ENCODE measurements around the gene INPP5D.
"Not testable (repeated sequence)": the region's sequence is repeated elsewhere in the genome, so short reads cannot be mapped to it uniquely, and the experiment has no call there.

Gene INPP5D

DNA sequence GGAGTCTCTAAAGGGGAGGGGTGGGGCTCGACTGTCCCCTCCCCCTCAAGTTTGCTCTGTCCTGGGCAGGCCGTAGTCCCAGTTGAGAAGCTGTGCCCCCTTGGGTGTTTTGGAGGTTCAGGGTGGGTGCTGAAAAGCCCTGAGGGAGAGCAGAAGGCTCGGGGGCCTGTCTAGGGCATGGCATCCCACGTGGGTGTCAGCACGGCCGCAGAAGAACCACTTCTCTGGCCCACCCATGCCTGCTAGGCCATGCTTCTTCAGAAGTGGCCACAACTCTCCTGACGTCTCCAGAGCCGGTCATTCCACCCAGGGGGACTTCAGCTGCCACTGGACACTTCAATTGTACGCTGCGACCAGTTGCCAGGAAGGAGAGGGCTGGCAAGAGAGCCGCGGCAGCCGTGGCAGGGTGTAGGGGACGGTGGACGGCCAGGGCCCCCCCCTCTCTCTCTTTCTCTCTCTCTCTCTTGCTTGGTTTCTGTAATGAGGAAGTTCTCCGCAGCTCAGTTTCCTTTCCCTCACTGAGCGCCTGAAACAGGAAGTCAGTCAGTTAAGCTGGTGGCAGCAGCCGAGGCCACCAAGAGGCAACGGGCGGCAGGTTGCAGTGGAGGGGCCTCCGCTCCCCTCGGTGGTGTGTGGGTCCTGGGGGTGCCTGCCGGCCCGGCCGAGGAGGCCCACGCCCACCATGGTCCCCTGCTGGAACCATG, at the start of gene INPP5D:
TSS of gene INPP5D (plus strand) at position 546 of the 704 bp plus-strand sequence. CDS start at position 683, 137 bp downstream.
- DNase-seq (ENCODE audit: low read depth in 2 of 2), result peak; percentile 49 to 50

DNA sequence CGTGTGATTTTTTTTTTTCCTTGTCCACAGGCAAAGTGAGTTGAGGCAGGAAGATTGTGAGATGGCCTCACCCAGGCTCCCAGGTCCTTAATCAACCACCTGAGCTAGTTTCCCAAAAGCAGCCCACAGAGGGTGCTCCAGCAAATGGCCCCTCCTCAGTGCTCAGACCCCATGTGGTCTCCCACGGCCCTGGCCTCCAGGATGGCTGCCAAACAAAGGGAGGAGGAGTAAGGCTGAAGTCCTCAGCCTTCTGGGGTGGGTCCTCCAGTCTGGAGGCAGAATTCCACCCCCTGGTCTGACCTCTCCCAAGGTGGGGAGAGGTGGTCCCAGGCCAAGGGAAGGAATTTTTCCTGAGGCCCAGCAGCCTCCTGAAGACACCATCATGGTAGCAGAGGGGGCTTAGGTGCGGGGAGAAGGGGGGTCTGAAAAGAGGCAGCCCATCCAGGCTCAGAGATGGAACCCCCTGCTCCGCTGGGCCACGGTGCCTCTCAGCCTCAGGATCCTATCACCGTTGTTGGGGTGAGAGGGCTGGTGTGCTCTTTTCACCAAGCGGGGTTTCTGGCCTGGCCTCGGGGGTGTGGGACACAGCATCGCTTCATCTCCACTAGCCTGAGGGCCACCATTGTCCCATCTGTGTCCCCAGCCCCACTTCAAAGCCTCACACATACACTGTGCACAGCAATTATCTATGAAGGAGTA, 49.4 kb upstream of the INPP5D start:
- no peak for DNase-seq (ENCODE audit: low read depth in 2 of 2)

DNA sequence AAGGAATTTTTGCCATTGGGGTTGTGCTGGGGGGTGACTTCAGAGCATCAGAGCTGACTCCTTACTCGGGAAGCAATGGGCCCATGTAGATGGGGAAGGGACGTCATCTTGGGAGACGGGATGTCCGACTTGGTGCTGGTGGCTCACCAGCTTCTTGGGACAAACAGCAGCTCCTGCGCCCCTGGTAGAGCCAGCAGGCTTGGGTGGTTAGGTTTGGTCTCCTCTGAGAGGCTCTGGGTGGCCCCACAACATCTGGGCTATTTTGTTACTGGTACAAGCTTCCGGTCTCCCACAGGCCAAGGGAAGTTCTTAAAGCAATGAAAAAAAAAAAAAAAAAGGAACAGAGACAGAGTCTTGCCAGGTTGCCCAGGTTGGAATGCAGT, 48.9 kb upstream of the INPP5D start:
- no peak for DNase-seq (ENCODE audit: low read depth in 2 of 2)

DNA sequence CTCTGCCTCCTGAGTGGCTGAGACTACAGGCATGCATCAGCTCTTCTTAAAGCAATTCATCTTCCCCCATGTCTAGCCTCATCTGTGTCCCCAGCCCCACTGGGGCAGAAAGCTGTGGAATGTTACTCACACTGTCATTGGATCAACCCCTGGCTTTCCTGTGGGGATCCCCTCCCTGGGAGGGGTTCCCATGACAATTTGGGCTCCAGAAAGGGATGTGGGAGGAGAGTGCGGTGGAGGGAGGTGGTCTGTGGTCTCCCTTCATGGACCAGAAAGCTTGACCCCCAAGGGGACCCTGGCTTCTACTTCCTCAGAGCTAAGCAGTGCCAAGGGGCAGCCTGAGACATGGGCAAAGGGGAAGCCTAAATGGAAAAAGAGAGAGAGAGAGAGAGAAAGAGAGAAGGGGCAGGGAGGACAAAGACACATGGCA, 48.4 kb upstream of the INPP5D start:
- DNase-seq (ENCODE audit: low read depth in 2 of 2), result no peak

DNA sequence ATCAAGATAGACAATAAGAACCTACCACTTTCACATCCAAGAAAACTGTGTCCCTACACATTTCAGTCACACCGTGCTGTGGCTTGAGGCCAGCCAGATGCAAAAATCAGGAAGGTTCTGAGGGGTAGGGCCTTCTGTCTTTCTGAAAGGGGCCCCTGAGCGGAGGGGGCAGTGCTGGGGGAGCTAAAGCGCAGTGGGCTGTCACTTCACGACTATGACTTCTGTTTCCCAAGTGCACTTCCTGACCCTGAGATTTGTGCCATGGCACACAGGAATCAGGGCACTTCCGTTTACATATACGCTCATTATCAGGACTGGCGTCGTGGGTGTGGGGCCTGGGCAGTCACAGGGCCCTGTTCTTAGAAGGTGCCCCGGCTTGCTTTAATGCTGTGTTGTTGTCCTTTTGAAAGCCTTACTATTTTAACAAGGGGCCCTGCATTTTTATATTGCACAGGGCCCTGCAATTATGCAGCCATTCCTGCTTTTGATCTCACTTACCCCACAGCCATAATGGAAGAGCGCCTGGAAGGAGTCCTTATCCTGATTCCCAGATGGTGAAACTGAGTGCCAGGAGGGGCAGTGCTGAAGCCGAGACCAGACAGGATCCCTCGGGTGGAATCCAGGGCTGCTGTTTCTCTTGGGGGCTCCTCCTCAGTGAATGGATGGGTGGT, 47.7 kb upstream of the INPP5D start:
- no peak for DNase-seq (ENCODE audit: low read depth in 2 of 2)

DNA sequence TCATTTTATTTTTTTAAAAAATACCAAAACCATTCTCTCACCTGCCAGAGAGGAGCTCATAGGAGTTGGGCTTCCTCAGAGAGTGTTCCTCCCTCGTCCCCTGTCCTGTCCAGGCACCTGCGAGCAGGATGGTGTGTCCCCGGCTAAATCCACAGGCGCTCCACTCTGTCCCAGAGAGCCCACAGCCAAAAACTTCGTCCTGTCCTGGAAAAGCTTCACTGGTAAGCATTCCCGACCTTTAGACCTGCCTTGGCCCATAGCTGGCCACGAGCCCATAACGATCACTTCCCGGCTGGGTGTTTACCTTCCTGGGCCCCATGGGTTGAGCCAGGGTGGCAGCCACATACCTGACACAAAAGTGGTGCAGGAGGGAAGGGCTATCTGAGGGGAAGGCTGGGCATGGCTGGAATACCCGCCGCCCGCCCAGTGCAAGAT, 47.1 kb upstream of the INPP5D start, which contains the start of gene NGEF:
TSS of gene NGEF (minus strand) at position 230 of the 435 bp plus-strand sequence. CDS start 38,366 bp downstream, outside the sequence.
- DNase-seq (ENCODE audit: low read depth in 2 of 2), result no peak

DNA sequence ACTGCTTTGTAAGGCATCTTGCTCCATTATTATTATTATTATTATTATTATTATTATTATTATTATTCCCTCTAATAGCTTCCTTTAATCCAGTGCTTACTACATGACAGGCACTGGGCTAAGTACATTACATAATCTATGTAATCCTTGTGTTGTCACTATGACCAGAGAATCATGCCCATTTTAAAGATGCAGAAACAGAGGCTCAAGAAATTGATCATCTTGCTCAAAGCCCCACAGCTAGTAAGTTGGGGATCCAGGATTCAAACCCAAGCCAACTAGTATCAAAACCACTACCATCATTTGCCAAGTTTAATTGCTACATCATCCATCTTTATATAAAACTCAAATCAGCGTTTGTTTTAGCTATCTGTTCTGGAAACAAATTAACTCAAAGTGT, 46.5 kb upstream of the INPP5D start:
- DNase-seq (ENCODE audit: low read depth in 2 of 2), result no peak

DNA sequence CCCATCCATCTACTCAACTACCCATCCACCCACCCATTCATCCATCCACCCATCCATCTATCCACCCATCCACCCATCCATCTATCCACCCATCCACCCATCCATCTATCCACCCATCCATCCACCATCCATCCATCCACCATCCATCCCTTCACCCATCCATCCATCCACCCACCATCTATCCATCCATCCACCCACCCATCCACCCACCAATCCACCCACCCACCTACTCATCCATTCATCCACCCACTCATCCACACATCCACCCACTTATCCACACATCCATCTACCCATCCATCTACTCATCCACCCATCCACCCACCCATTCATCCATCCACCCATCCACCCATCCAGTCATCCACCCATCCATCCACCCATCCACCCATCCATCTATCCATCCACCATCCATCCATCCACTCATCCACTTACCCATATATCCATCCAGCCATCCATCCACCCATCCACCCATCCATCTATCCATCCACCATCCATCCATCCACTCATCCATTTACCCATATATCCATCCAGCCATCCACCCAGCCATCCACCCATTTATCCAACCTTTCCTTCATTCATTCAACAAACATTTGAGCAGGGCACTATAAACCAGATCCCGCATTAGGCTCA, 45.0 kb upstream of the INPP5D start:
- no peak for DNase-seq (ENCODE audit: low read depth in 2 of 2)

DNA sequence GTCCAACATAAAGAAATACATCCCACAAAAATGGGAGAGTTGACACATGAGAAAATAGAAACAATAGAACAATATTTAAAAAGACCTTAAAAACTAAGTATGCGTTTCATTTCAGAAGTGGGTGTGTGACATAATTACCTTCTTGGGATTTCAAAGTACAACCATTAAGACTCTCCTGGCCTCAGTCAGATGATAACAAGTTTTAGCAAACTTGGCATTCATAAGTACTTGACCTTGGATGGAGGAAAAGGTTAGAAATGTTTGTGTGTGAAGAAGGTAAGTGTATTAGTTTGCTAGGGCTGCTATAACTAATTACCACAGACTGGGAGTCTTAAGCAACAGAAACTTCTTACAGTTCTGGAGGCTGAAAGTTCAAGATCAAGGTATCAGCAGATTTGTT, 42.2 kb upstream of the INPP5D start:
- no peak for DNase-seq (ENCODE audit: low read depth in 2 of 2)

DNA sequence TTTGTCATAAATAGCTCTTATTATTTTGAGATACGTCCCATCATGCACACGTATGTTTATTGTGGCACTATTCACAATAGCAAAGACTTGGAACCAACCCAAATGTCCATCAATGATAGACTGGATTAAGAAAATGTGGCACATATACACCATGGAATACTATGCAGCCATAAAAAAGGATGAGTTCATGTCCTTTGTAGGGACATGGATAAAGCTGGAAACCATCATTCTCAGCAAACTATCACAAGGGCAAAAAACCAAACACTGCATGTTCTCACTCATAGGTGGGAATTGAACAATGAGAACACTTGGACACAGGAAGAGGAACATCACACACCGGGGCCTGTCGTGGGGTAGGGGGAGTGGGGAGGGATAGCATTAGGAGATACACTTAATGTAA, 40.5 kb upstream of the INPP5D start:
- DNase-seq (ENCODE audit: low read depth in 2 of 2), result not testable (repeated sequence)

DNA sequence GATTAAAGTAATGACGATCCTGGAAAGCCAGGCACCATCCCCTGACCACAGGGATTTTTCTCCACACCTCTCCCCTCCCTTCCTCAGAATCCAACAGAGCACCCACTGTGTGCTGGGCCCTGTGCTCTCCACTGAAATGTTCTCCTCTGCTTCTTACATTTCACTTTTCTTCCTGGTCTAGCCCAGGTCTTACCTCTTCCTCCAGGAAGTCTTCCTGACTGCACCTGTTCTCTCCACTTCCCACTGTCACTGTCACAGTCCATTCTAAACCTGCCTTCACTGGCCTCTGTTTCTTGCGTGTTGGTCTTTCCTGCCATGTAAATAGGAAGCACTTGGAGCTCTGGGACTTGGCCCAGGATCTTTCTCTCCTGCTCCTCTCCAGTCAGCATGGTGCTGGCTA, 39.7 kb upstream of the INPP5D start:
- no peak for DNase-seq (ENCODE audit: low read depth in 2 of 2)

DNA sequence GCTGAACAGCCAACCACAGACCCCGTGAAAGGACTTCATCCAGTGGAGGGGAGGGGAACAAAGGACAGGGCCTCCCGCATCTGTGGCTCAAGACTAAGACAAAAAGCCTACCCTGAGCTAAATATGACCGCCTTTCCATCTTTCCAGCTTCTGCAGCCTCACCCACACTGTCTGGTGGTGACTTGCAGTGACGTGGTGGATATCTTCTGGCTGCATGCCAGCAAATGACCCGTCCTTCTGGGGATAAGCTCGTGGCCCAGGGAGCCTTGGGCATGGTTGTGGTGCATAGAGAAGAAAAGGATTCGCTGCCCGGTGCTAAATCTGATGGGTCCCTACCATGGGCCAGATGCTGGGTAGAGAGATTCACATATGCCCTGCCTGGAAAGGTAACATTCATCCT, 38.4 kb upstream of the INPP5D start:
- no peak for DNase-seq (ENCODE audit: low read depth in 2 of 2)

DNA sequence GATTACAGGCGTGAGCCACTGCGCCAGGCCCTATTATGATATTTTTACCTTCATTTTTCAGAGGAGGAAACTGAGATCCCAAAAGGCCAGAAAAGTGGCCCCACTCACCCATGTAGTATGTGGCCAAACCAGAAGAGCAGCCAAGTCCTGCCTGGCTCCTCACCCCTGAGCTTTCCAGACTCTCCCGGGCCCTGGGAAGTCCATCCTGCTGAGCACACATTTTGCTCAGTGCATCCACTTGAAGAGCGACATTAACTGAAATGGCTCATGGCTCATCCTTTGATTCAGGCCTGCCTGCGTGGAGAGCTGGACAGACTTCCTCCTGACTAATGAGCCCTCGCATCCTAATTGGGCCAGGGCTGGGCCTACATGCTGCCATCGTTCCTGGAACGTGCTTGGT, 37.6 kb upstream of the INPP5D start:
- DNase-seq (ENCODE audit: low read depth in 2 of 2), result no peak

DNA sequence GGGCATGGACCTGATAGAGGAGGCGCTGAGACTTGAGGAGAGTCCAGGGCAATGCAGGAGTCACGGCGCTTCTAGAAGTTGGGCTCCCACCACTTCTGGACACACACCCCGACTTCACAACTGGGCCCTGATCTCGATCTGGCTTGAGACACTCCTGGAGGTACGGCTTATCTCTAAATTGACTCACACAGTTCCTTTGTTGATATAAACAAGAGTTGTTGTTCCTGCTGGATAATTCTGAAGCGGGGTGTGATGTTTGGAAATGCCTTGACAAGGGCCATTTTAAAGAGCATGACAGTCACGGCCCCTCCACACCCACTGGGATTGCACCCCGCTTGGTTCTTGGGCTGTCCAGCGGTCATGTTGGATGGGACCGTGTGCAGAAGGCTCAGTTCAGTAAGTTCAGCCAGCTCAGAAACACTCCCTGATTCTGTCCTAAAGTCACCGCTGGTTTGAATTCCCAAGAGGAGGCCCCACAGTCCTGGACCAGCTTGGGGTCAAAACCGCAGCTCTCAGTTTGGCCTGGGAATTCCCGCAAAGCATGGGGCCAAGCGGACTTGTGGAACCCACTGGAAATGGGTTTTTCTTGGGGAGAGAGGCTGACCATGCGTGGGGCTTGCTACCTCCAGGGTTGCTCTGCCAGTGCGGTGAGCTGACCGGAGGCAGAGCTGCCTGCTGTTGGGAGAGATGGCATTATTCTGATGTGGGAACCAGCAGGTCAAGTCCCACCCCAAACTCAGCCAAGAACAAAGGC, 37.0 kb upstream of the INPP5D start:
- DNase-seq (ENCODE audit: low read depth in 2 of 2), result no peak

DNA sequence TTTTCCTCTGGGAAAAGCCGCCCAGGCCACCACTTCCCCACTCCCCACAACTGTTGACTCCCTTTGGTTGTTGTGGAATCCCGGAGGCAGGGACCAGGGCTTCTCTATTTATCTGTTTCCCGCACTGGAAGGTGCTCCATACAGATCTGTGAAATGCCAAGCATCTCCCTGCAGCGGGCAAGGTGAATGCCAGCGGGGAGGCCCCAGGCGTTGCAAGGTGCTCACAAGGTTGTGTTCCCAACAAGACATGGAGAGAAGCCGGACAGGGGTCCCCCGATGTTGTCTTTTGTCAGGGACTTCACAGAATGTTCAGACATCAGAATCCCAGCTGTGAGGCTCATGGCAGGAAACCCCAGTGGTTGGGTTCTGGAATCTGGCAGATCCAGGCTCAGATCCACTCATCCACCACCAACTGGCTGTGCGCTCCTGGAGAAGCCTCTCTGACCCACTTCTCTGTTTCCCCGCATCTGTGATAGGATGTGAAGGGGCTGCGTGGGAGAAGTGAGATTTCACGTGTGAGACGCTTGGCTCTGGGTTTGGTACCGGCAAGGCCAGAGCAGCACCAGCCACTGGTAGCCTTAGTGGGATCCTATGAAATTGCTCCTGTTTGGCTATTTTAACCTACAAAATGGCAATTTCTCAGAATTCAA, 36.3 kb upstream of the INPP5D start:
- no peak for DNase-seq (ENCODE audit: low read depth in 2 of 2)

DNA sequence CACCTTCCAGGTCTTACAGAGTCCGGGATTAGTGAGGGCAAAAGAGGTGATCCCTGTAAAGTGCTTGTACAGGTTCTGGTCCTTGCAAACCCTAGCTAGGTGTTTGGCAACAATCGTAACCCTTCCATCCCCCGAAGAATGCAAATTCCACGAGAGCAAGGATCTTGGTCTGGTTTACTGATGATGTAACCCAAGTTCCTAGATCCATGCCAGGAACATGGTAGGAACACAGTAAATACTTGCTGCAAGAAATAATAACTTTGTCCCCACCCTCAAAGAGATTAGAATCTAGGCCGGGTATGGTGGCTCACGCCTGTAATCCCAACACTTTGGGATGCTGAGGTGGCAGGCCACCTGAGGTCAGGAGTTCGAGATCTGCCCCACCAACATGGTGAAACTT, 34.4 kb upstream of the INPP5D start:
- DNase-seq (ENCODE audit: low read depth in 2 of 2), result no peak

DNA sequence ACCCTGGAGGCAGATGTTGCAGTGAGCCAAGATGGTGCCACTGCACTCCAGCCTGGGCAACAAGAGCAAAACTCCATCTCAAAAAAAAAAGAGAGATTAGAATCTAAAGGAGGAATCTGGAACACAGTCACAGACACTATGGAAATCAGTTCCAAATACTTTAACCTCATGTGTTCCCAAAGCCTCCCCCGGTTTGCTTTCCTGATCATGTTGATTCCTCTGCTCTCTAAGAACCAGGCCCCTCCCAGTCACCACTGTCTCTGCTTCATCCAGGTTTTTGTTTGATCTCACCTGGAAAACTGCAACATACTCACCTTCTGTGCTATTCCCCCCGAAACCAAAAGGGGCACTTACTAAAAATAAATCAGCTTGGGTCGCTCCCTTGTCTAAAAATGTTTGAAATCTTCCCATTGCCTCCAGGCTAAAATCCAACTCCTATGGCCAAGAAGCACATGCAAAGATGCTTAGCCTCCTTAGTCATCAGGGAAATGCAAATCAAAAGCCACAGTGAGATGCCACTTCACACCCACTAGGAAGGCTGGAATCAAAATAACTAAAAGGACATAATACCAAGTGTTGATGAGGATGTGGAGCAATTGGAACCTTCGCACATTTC, 33.8 kb upstream of the INPP5D start:
- no peak for DNase-seq (ENCODE audit: low read depth in 2 of 2)

DNA sequence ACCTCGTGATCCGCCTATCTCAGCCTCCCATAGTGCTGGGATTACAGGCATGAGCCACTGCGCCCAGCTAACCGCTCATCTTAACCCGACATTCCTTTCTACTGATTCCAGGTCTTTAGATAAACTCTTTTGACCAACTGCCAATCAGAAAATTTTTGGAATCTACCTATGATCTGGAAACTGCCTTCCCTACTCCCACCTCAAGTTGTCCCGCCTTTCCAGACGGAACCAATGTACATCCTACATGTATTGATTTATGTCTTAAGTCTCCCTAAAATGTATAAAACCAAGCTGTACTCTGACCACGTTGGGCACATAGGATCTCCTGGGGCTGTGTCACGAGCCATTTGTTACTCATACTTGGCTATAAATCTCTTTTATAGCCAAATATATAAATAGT, 30.8 kb upstream of the INPP5D start:
- DNase-seq (ENCODE audit: low read depth in 2 of 2), result no peak

DNA sequence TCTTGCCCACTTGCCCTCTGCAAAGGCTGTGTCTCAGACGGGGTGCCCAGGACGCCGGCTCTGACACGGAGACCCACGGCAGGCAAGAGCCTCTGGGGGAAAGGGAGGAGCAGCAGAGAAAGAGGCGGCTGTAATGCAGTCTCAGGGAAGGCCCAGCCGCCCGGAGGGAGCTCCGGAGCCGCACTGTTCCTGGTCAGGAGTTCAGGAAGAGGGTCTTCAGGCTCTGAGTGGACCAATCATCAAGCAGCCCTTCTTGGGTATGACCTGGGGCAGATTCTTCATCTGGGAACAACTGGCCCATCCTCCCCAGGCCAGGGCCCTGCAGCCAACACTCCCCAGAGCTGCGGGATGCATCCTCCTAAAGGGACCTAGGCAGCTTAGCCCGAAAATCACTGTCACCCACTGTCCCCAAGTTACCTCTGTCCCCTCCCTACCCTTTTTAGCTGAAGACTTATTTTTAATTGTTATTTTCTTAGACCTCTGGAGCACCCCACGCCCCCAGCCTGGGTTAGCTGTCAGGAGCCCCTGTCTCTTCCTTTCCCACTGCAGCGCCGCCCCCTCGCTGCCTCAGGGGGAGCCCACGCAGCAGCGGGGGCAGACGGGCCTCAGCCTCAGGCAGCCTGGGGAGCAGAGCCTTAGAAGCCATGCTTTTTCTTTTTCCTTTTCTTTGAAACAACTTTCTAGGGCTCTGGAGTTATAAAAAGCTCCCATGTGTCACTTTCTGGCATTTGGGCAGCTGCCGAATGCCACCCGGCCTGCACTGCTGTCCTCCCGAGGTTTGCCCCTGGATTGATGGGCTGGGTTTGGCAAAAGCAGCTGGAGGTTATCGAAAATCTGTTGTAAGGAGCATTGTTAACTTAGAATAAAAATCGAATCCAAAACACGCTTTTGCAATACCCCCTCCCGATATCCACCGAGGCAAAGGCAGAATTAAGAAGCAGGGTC, 28.3 kb upstream of the INPP5D start:
- no peak for DNase-seq (ENCODE audit: low read depth in 2 of 2)

Data from stimulated activated CD4-positive, alpha-beta T cell treated with anti-CD3 and anti-CD28 coated beads, Interleukin-1b, Interleukin-23, amount 100 ng/mL, for 4 hours (primary cell).